GM23248 (cell line): Measurements from ENCODE around the gene RPS8. TPM values are rescaled to one million over a fixed set of nuclear protein-coding genes. Genes with fewer than 3 reads are reported as not detected.

Experiments
- DNase-seq: peaks from one replicate; pipeline ENCODE4 v3.0.0-alpha.2; 2015
- H2AFZ ChIP-seq: fragments of 200-600 bp; sonication (generic); 2 replicates; pipeline ENCODE4 v1.6.1; 2016; ENCODE audit warnings: antibody characterized with exemption
- H3F3A ChIP-seq: fragments of 200-600 bp; sonication (generic); 2 replicates; pipeline ENCODE4 v1.6.1; 2016; ENCODE audit warnings: mild to moderate bottlenecking, antibody characterized with exemption, mixed run types; ENCODE audit not compliant: insufficient read depth
- H3K27ac ChIP-seq: fragments of 200-600 bp; sonication (generic); 2 replicates; pipeline ENCODE4 v1.5.1; 2016; ENCODE audit warnings: mild to moderate bottlenecking
- H3K27me3 ChIP-seq: fragments of 200-600 bp; sonication (generic); replicated peaks from 2 replicates; pipeline ENCODE4 v1.6.1; 2016; ENCODE audit warnings: mild to moderate bottlenecking; ENCODE audit not compliant: insufficient read depth
- H3K36me3 ChIP-seq: fragments of 200-600 bp; sonication (generic); 2 replicates; pipeline ENCODE4 v1.6.1; 2016; ENCODE audit warnings: low read depth, mild to moderate bottlenecking
- H3K4me1 ChIP-seq: fragments of 200-600 bp; sonication (generic); 2 replicates; pipeline ENCODE4 v1.6.1; 2016; ENCODE audit warnings: mild to moderate bottlenecking; ENCODE audit not compliant: insufficient read depth
- H3K4me2 ChIP-seq: fragments of 200-600 bp; sonication (generic); one replicate; pipeline ENCODE4 v1.6.1; 2016; ENCODE audit warnings: mild to moderate bottlenecking; ENCODE audit not compliant: unreplicated experiment
- H3K4me3 ChIP-seq: fragments of 200-600 bp; sonication (generic); 2 replicates; pipeline ENCODE4 v1.5.1; 2016; ENCODE audit warnings: mild to moderate bottlenecking
- H3K79me2 ChIP-seq: fragments of 200-600 bp; sonication (generic); 2 replicates; pipeline ENCODE4 v1.6.1; 2016; ENCODE audit warnings: mild to moderate bottlenecking; ENCODE audit not compliant: insufficient read depth
- H3K9ac ChIP-seq: fragments of 200-600 bp; sonication (generic); 2 replicates; pipeline ENCODE4 v1.6.1; 2016; ENCODE audit warnings: mild to moderate bottlenecking
- H3K9me2 ChIP-seq: fragments of 200-600 bp; sonication (generic); 2 replicates; pipeline ENCODE4 v1.6.1; 2016; ENCODE audit warnings: mixed run types, mild to moderate bottlenecking, moderate library complexity; ENCODE audit not compliant: insufficient read depth
- H3K9me3 ChIP-seq: fragments of 200-600 bp; sonication (generic); one replicate; pipeline ENCODE4 v1.6.1; 2017; ENCODE audit warnings: low read depth
- H4K20me1 ChIP-seq: fragments of 200-600 bp; sonication (generic); 2 replicates; pipeline ENCODE4 v1.6.0; 2016; ENCODE audit not compliant: insufficient read depth
- EZH2 ChIP-seq: fragments of 200-600 bp; sonication (generic); IDR thresholded peaks from 2 replicates; pipeline ENCODE4 v1.6.1; 2018; ENCODE audit warnings: antibody characterized with exemption, mild to moderate bottlenecking; ENCODE audit not compliant: insufficient read depth, poor library complexity, severe bottlenecking
- EZH2phosphoT487 ChIP-seq: fragments of 200-600 bp; sonication (generic); IDR thresholded peaks from 2 replicates; pipeline ENCODE4 v1.6.1; 2018; ENCODE audit warnings: antibody characterized with exemption, moderate library complexity, mild to moderate bottlenecking, low read depth; ENCODE audit not compliant: insufficient read depth
- WGBS, 2 experiments: methylation state at CpG; one replicate each; pipeline ENCODE4 v1.1.6; 2015 to 2017; ENCODE audit warnings: low lambda C conversion rate in 2 of 2, low coverage in 1 of 2; ENCODE audit errors: missing lambda C conversion rate in 2 of 2; 5-methylcytosine and 5-hydroxymethylcytosine counted together
- in situ Hi-C: fragments of 300-500 bp; cut with MboI; formaldehyde crosslinking; loops from 2 replicates; pipeline ENCODE4 v1.15.0; 2020
- polyA plus RNA-seq: library from polyadenylated mRNA; unstranded; fragments of >200 nt; fragmentation: Nextera tagmentation; extraction: Ambion mirVana; gene quantifications from 2 replicates; pipeline ENCODE4 v1.2.1, GENCODE V29; 2016
- small RNA-seq: library from RNA; depleted of rRNA; stranded (forward); fragments of <200 nt; gene quantifications from one replicate; pipeline ENCODE3, GENCODE V24; 2014; ENCODE audit warnings: low read depth, low replicate concordance
- total RNA-seq: library from RNA; depleted of rRNA; stranded (reverse); fragments of >200 nt; shearing (Covaris generic); gene quantifications from 2 replicates; pipeline ENCODE4 v1.2.3, GENCODE V29; 2014; rRNA removed

Gene RPS8
- total and polyA plus RNA-seq, 2 experiments from 2014 or later, result 596 to 1,375 TPM

- TF ChIP-seq EZH2phosphoT487 (no peak), EZH2 (no peak)
- Histone ChIP-seq H3K9me2 (no peaks in the 10 kb centered on the region), H3K9ac (no peak overlapping the region), H2AFZ (no peak overlapping the region), H3F3A (no peaks in the 10 kb centered on the region), H3K27me3 (no peaks in the 10 kb centered on the region), H3K9me3 (no peaks in the 10 kb centered on the region), H3K4me2 (no peak overlapping the region), H3K4me1 (no peaks in the 10 kb centered on the region), H3K27ac (no peak overlapping the region), H4K20me1 (no peaks in the 10 kb centered on the region), H3K36me3 (no peaks in the 10 kb centered on the region), H3K4me3 (no peak overlapping the region), H3K79me2 (no peaks in the 10 kb centered on the region)
- DNase-seq, result no peak
- in situ Hi-C loops, result loop anchor here (25.0 kb wide), 1 partner anchor 486 kb away; no protein-coding TSS in a partner anchor
- 85 to 88% methylated on average over 11 to 24 of the region's 24 CpGs for WGBS, 2 experiments
Observed at GRCh38 chr1:44826375-44827196, 51.2 kb downstream of the RPS8 start.

DNA sequence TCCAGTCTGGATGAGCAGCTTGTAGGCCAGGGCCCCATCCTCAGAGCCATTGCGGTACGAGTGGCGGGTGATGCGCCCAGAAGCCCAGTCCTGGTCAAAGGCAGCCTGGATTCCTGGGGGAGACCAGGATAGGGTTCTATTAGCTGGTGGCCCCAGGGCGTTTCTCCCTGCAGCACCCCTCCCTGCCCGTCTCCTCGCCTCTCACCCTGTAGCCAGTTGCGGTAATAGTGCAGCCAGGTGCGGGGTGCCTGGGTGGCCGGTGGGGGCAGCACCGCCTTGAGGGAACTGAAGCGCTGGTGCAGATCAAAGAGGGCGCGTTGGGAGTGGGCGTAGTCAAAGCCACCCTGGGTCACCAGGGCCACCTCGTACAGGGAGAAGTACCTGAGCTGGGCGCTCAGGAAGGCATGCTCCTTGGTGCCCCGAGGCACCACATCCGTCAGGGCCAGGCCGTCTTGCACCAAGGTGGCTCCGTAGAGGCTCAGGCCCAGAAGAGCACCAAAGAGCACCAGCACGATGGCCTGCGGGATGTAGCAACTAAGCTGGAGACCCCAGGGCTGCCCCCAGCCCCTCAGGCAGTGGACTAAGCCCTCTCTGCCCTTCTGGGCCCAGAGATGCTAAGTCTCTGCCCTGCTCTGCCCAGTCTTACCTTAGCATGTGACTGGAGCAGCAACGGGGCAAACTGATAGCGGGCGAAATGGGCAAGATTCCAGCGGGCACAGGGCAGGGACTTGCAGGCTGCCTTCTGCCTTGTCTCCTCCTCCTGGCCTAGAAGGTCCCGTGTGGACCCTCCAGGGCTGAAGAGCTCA lies 52.1 kb downstream of the RPS8 start:
- Histone ChIP-seq H3F3A (no peaks in the 10 kb centered on the region), H2AFZ (no peak overlapping the region), H3K9me2 (no peaks in the 10 kb centered on the region), H3K4me1 (no peaks in the 10 kb centered on the region), H3K79me2 (no peaks in the 10 kb centered on the region), H3K27ac (no peak overlapping the region), H3K27me3 (no peaks in the 10 kb centered on the region), H3K4me3 (no peak overlapping the region), H3K9me3 (no peaks in the 10 kb centered on the region), H4K20me1 (no peaks in the 10 kb centered on the region), H3K9ac (no peak overlapping the region), H3K36me3 (no peaks in the 10 kb centered on the region), H3K4me2 (no peak overlapping the region)
- in situ Hi-C loops, result loop anchor here (25.0 kb wide), 1 partner anchor 485 kb away; no protein-coding TSS in a partner anchor
- TF ChIP-seq EZH2 (no peak), EZH2phosphoT487 (no peak)
- 91 to 92% methylated on average over 28 of the region's 28 CpGs for WGBS, 2 experiments
- no peak for DNase-seq

GRCh38 chr1:44828003-44828651 lies 52.8 kb downstream of the RPS8 start:
- no peak overlapping the region for H3K9ac ChIP-seq
- H3K4me2 ChIP-seq, result no peak overlapping the region
- no peak overlapping the region for H3K4me3 ChIP-seq
- H3K27me3 ChIP-seq, result no peaks in the 10 kb centered on the region
- in situ Hi-C loops, result loop anchor here (25.0 kb wide), 1 partner anchor 484 kb away; no protein-coding TSS in a partner anchor
- WGBS, 2 experiments, result 89 to 93% methylated on average over 20 to 21 of the region's 21 CpGs
- no peak for DNase-seq
- no peaks in the 10 kb centered on the region for H3K9me3 ChIP-seq
- no peaks in the 10 kb centered on the region for H3F3A ChIP-seq
- TF ChIP-seq EZH2, result no peak
- TF ChIP-seq EZH2phosphoT487, result no peak
- no peaks in the 10 kb centered on the region for H4K20me1 ChIP-seq
- no peaks in the 10 kb centered on the region for H3K36me3 ChIP-seq
- no peaks in the 10 kb centered on the region for H3K79me2 ChIP-seq
- no peaks in the 10 kb centered on the region for H3K9me2 ChIP-seq
- no peak overlapping the region for H2AFZ ChIP-seq
- no peak overlapping the region for H3K27ac ChIP-seq
- H3K4me1 ChIP-seq, result no peaks in the 10 kb centered on the region

Small RNAs within 50 kb of the gene (small RNA-seq; reads per million reads assigned to genes)
- gene RNU5D-1, result 29.6 reads per million, percentile 91 among the genes with 10 or more reads in this experiment
- 28.6 reads per million, percentile 91 among the genes with 10 or more reads in this experiment for gene SNORD38A
- not detected for gene SNORD38B
- gene SNORD46, result 215 reads per million, percentile 96 among the genes with 10 or more reads in this experiment
- not detected for gene SNORD55

Other genes starting within 250 kb of the RPS8 start
- gene TMEM53, start 101.1 kb upstream of the RPS8 start, total RNA-seq, result 4.4 and 5.9 TPM in 2 replicates
- 10.1 and 12.7 TPM in 2 replicates for gene TMEM53, start 101.1 kb upstream of the RPS8 start, polyA plus RNA-seq
- 0.51 and 1.4 TPM in 2 replicates for gene ARMH1, start 100.8 kb upstream of the RPS8 start, total RNA-seq
- 1.5 and 1.6 TPM in 2 replicates for gene ARMH1, start 100.8 kb upstream of the RPS8 start, polyA plus RNA-seq
- not detected in 2 replicates for gene RNU5D-1, start 44.4 kb upstream of the RPS8 start, total RNA-seq
- not detected in 2 replicates for gene RNU5D-1, start 44.4 kb upstream of the RPS8 start, polyA plus RNA-seq
- gene KIF2C, start 35.7 kb upstream of the RPS8 start, total RNA-seq, result 14.2 and 16.9 TPM in 2 replicates
- gene KIF2C, start 35.7 kb upstream of the RPS8 start, polyA plus RNA-seq, result 16.4 and 16.7 TPM in 2 replicates
- 0.32 and 0.76 TPM in 2 replicates for gene BEST4, start 12.6 kb downstream of the RPS8 start, total RNA-seq
- gene BEST4, start 12.6 kb downstream of the RPS8 start, polyA plus RNA-seq, result 0.30 and 0.31 TPM in 2 replicates
- gene PLK3, start 24.8 kb downstream of the RPS8 start, total RNA-seq, result 28.5 and 30.7 TPM in 2 replicates
- 29.8 and 30.2 TPM in 2 replicates for gene PLK3, start 24.8 kb downstream of the RPS8 start, polyA plus RNA-seq
- gene DYNLT4, start 31.8 kb downstream of the RPS8 start, total RNA-seq, result not detected in 2 replicates
- 0.52 and 0.59 TPM in 2 replicates for gene DYNLT4, start 31.8 kb downstream of the RPS8 start, polyA plus RNA-seq
- 8.0 and 12.0 TPM in 2 replicates for gene BTBD19, start 33.0 kb downstream of the RPS8 start, total RNA-seq
- gene BTBD19, start 33.0 kb downstream of the RPS8 start, polyA plus RNA-seq, result 9.4 and 12.1 TPM in 2 replicates
- gene PTCH2, start 67.7 kb downstream of the RPS8 start, total RNA-seq, result 0.11 and 0.13 TPM in 2 replicates
- gene PTCH2, start 67.7 kb downstream of the RPS8 start, polyA plus RNA-seq, result 0.05 and 0.11 TPM in 2 replicates
- gene EIF2B3, start 211.1 kb downstream of the RPS8 start, total RNA-seq, result 30.4 and 33.5 TPM in 2 replicates
- gene EIF2B3, start 211.1 kb downstream of the RPS8 start, polyA plus RNA-seq, result 41.2 and 43.7 TPM in 2 replicates
- 16.9 and 21.1 TPM in 2 replicates for gene HECTD3, start 235.8 kb downstream of the RPS8 start, total RNA-seq
- gene HECTD3, start 235.8 kb downstream of the RPS8 start, polyA plus RNA-seq, result 17.0 and 17.7 TPM in 2 replicates
- gene UROD, start 236.7 kb downstream of the RPS8 start, total RNA-seq, result 103 and 111 TPM in 2 replicates
- gene UROD, start 236.7 kb downstream of the RPS8 start, polyA plus RNA-seq, result 141 and 143 TPM in 2 replicates